GM12878 (cell line): ENCODE measurements around the gene IFNA1.
"Not testable (repeated sequence)": the region's sequence is repeated elsewhere in the genome, so short reads cannot be mapped to it uniquely, and the experiment has no call there.

Experiments
- CHD2 ChIP-seq: IDR thresholded peaks from 2 replicates; pipeline ENCODE4 v1.6.1; 2011; ENCODE audit warnings: low read depth, low read length, improper control_type of control experiment, borderline replicate concordance
- CUX1 ChIP-seq: IDR thresholded peaks from 2 replicates; pipeline ENCODE4 v1.6.1; 2012; ENCODE audit warnings: improper control_type of control experiment, low read depth, low read length; ENCODE audit not compliant: insufficient replicate concordance
- E2F8 ChIP-seq: fragments of 450-650 bp; IDR thresholded peaks from 2 replicates; pipeline ENCODE4 v1.6.1; 2018; ENCODE audit warnings: mild to moderate bottlenecking, low read depth, moderate library complexity; ENCODE audit not compliant: partially characterized antibody
- EGR1 ChIP-seq, 2 experiments: IDR thresholded peaks; 1 replicate in 1 of 2; 2 replicates in 1 of 2; pipeline ENCODE4 v1.6.1; 2011 to 2012; ENCODE audit warnings: low read depth in 2 of 2, low read length in 2 of 2, borderline replicate concordance in 1 of 2, mild to moderate bottlenecking in 1 of 2, moderate library complexity in 1 of 2
- GABPA ChIP-seq: IDR thresholded peaks from 2 replicates; pipeline ENCODE4 v1.6.1; 2014; ENCODE audit warnings: antibody characterized with exemption, low read depth, mild to moderate bottlenecking, inconsistent platforms
- MXI1 ChIP-seq: fragments of 150-350 bp; IDR thresholded peaks from 2 replicates; pipeline ENCODE4 v1.6.1; 2011; ENCODE audit warnings: low read depth, mild to moderate bottlenecking, inconsistent platforms, low read length, improper control_type of control experiment
- PKNOX1 ChIP-seq: fragments of 450-650 bp; IDR thresholded peaks from 2 replicates; pipeline ENCODE4 v1.6.1; 2016; ENCODE audit warnings: mild to moderate bottlenecking
- POLR2A ChIP-seq: IDR thresholded peaks from 2 replicates; pipeline ENCODE4 v1.6.1; 2011; ENCODE audit warnings: low read depth, mild to moderate bottlenecking, low read length
- POLR2AphosphoS2 ChIP-seq: IDR thresholded peaks from 2 replicates; pipeline ENCODE4 v1.6.1; 2011; ENCODE audit warnings: low read depth, mild to moderate bottlenecking, low read length, improper control_type of control experiment, moderate library complexity
- TAF1 ChIP-seq: IDR thresholded peaks from 2 replicates; pipeline ENCODE4 v1.6.1; 2011; ENCODE audit warnings: mild to moderate bottlenecking, low read depth, low read length, borderline replicate concordance
- YY1 ChIP-seq: IDR thresholded peaks from 2 replicates; pipeline ENCODE4 v1.6.1; 2011; ENCODE audit warnings: low read depth, mild to moderate bottlenecking, low read length
- ZNF274 ChIP-seq: IDR thresholded peaks from one replicate; pipeline ENCODE4 v1.8.0; 2011; ENCODE audit not compliant: insufficient read length, insufficient read depth

GRCh38 chr9:21435015-21435383, 5.2 kb upstream of the IFNA1 start:
- TF ChIP-seq CHD2; E2F8; CUX1; YY1; ZNF274; EGR1 (IDR thresholded peaks at IDR 0.05; ENCODE audit: borderline replicate concordance in 1 of 2, low read depth in 2 of 2, low read length in 2 of 2); POLR2A; TAF1; POLR2AphosphoS2; PKNOX1; MXI1; GABPA: not testable (repeated sequence)
